GM19240 (cell line): ENCODE measurements around the gene TMEM254.
"Not testable (repeated sequence)": the region's sequence is repeated elsewhere in the genome, so short reads cannot be mapped to it uniquely, and the experiment has no call there.

ENCODE experiments used
- DNase-seq: peaks from one replicate; pipeline ENCODE4 v3.0.0; 2011; ENCODE audit warnings: low spot score; ENCODE audit not compliant: insufficient read length

TMEM254 gene

DNA sequence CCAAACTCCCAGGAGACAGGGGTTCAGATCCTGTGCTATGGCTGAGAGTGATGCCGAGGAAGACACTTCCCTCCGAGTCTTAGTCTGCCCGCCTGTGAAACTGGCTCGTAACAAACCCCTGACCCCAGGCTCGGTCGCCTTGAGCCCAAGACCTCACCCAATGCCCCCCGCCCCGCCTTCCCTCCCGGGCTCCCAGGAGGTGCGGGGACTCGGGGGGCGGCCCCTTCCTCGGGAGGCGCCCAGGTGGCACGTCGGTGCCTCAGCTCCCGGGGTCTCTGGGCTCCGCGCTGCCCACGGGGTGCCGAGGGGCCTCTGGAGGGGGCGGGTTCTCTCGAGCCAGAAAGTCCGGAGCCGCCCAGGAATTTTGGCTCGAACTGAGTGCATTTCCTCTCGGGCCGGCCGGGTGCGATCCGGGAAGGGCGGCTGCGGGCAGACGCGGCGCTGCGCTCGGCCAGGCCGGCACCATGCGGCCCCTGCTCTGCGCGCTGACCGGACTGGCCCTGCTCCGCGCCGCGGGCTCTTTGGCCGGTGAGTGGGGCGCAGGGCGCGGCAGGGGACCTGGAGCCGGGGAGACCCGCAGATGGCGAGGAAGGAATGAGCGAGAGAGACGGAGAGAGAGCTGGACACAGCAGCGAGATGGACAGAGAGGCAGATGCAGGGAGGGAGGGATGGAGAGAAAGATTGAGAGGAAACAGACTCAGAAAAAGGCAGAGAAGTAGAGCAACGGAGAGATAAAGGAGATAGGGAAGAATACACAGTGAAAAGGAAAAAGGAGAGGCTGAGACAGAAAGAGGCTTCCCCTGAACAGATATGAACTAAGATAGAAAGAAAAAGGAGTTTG is 54.1 kb downstream of the TMEM254 start, which contains the start of gene PLAC9:
PLAC9 (plus strand) TSS at position 432 of the 841 bp plus-strand sequence; CDS start at position 465, 33 bp downstream.
- no peak for DNase-seq

DNA sequence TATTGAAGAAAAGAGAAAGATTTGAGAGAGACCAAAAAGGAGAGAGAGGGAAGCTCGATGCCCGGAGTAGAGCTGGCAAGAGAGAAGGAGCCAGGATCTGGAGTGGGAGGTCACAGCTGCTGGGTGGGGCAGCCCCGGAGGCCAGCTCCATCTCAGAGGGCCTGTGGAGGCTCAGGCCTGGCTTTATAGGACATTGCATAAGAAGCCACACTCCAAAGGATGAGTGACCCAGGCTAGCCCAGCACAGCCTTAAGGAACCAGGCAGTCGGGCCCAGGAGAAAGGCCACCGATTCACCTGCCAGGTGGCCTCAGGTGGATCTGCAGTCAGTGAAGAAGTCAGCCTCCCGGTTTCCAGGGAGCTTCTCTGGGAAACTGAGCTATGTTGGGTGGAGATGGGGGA is 54.7 kb downstream of the TMEM254 start:
- no peak for DNase-seq

GRCh38 chr10:80133687-80134086 is 55.2 kb downstream of the TMEM254 start:
- not testable (repeated sequence) for DNase-seq

- no peak for DNase-seq
Observed at GRCh38 chr10:80136134-80136571, 57.7 kb downstream of the TMEM254 start.

DNA sequence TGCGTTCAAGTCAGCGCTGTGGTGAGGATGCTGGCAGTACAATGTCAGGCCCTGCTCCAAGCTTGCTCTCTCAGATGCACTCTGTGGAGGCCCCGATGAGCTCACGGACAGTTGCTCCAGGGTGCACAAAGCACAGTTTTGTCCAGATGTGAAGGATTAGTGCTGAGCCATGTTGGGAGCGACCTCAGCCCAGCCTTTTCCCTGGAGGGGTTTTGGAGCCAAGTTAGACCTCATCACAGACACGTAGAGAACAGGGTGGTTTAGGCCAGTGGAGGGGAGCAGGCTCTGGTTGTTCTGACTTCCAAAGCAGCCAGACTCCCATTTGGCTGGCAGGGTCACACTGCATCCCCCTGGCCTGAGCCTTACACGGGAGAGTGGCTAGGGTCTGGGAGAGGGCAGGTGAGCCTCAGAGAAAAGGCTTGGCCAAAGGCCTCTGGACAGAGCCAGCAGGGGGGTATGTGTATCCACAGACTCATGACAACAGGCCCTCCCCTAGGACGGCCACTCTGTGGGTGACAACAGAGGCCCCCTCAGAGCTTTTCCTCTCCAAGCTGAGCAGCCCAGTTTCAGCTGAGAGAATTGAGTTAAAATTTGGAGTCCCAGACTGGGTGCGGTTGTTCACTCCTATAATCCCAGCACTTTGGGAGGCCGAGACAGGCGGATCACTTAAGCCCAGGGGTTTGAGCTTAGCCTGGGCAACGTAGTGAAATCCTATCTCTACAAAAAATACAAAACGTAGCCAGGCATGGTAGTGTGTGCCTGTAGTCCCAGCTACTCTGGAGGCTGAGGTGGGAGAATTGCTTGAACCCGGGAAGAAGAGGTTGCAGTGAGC is 58.8 kb downstream of the TMEM254 start:
- DNase-seq: no peak

- DNase-seq: no peak
Observed at GRCh38 chr10:80137920-80138319, 59.5 kb downstream of the TMEM254 start.

DNA sequence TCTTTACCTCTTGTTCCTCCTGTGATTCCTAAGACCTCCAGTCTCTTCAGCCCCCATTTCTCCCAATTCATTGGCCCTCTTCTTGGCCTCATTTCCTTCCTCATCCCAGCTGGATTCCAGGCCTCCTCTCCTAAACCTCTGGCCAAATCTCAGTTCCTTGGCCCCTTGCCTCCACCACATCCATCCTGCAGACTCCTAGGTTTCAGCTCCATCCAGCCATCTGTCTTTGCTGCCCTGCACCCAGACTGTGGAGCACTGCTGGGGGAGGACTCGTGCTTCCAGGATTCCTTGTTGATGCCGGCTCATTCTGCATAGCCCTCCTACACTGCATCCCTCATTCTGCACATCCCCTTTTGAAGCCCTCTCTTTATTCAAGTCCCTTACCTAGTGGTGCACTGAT is 60.8 kb downstream of the TMEM254 start:
- DNase-seq: no peak

GRCh38 chr10:80140251-80140650 is 61.8 kb downstream of the TMEM254 start:
- DNase-seq: no peak

DNA sequence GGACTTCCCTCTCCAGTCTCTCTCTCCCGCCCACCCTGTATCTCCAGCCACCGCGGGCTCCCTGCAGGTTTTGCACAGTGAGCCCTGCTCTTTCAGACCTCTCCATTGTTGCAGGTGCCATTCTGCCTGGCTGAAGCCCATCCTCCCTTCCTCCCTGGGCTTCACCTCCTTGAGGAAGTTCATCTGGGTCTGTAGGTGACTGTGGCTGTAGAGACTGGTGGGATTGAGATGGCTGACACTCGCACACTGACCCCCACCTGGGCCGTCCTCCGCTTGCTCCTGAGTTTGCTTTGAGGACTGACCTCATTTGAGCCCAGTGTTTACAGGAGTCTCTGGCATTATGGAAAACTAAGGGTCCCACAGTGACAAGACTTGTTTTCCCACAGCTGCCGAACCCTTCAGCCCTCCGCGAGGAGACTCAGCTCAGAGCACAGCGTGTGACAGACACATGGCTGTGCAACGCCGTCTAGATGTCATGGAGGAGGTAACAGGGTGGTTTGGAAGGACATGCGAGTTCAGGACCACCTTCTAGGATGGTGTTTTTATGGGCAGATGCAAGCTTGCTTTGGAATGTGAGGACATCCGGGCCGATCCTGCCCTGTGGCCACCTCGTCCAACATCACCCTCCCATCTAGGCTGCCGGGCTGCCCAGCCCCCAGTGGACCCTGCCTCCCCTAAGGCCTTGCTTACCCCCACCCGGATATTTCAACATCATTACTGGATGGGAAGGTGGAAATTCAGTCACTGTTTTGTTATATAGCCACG is 63.4 kb downstream of the TMEM254 start:
- DNase-seq: no peak
